Stomach (tissue), 4 donors: ENCODE data around the gene CYP4F22.
"Not testable (repeated sequence)": the region's sequence is repeated elsewhere in the genome, so short reads cannot be mapped to it uniquely, and the experiment has no call there.

Experiments used
- POLR2A ChIP-seq, 4 donors: fragments of 450-650 bp; IDR thresholded peaks; one replicate each; pipeline ENCODE4 v1.6.1; 2016; ENCODE audit warnings: antibody characterized with exemption in 4 of 4, control low read depth in 2 of 4, mild to moderate bottlenecking in 1 of 4, moderate library complexity in 1 of 4
- TF ChIP-seq, protein P1 (sequence below), 7 experiments: fragments of 450-650 bp in 4 of 7; fragments of 200-600 bp in 3 of 7; sonication (generic) in 3 of 7; IDR thresholded peaks; one replicate each; pipeline ENCODE4 v1.5.1; 2016 to 2019; ENCODE audit warnings: antibody characterized with exemption in 7 of 7, control low read depth in 2 of 7, mild to moderate bottlenecking in 1 of 7

DNA sequence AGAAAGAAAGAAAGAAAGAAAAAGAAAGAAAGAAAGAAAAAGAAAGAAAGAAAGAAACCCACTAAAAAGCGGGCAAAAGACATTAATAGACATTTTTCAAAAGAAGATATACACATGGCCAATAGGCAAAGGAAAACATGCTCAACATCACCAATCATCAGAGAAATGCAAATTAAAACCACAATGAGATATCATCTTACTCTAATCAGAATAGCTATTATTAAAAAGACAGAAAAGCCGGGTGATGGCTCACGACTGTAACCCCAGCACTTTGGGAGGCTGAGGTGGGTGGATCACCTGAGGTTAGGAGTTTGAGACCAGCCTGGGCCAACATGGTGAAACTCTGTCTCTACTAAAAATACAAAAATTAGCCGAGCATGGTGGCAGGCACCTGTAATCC lies 34.5 kb upstream of the CYP4F22 start:
- TF ChIP-seq, protein P1, sequence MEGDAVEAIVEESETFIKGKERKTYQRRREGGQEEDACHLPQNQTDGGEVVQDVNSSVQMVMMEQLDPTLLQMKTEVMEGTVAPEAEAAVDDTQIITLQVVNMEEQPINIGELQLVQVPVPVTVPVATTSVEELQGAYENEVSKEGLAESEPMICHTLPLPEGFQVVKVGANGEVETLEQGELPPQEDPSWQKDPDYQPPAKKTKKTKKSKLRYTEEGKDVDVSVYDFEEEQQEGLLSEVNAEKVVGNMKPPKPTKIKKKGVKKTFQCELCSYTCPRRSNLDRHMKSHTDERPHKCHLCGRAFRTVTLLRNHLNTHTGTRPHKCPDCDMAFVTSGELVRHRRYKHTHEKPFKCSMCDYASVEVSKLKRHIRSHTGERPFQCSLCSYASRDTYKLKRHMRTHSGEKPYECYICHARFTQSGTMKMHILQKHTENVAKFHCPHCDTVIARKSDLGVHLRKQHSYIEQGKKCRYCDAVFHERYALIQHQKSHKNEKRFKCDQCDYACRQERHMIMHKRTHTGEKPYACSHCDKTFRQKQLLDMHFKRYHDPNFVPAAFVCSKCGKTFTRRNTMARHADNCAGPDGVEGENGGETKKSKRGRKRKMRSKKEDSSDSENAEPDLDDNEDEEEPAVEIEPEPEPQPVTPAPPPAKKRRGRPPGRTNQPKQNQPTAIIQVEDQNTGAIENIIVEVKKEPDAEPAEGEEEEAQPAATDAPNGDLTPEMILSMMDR (IDR thresholded peaks at IDR 0.05) = not testable (repeated sequence)
- TF ChIP-seq POLR2A (IDR thresholded peaks at IDR 0.05) = not testable (repeated sequence)
